K562 (cell line): Measurements from ENCODE around the gene CCNY. TPM values are rescaled to one million over a fixed set of nuclear protein-coding genes. Genes with fewer than 3 reads are reported as not detected.

Experiments used
- CXXC5 ChIP-seq: fragments of 250-450 bp; sonication (Bioruptor Pico); IDR thresholded peaks from 2 replicates; pipeline ENCODE4 v1.8.0; 2022; ENCODE audit warnings: inconsistent platforms, mild to moderate bottlenecking, moderate library complexity
- ELF2 ChIP-seq: fragments of 250-450 bp; sonication (Bioruptor Pico); IDR thresholded peaks from 2 replicates; pipeline ENCODE4 v1.5.0; 2021; ENCODE audit warnings: mild to moderate bottlenecking
- ELF4 ChIP-seq: fragments of 450-650 bp; formaldehyde crosslinking; IDR thresholded peaks from 2 replicates; pipeline ENCODE4 v1.4.0; 2022; ENCODE audit warnings: missing genetic modification characterization
- GATA2 ChIP-seq: sonication (generic); formaldehyde crosslinking; IDR thresholded peaks from 2 replicates; pipeline ENCODE4 v1.4.0; 2020; ENCODE audit warnings: mild to moderate bottlenecking, missing genetic modification reagents
- GTF2B ChIP-seq: IDR thresholded peaks from 2 replicates; pipeline ENCODE4 v1.6.1; 2011; ENCODE audit not compliant: insufficient read length; ENCODE audit errors: extremely low read depth
- HDAC2 ChIP-seq: fragments of 450-650 bp; IDR thresholded peaks from 2 replicates; pipeline ENCODE4 v1.6.1; 2016; ENCODE audit warnings: mild to moderate bottlenecking
- HDAC6 ChIP-seq: IDR thresholded peaks from 2 replicates; pipeline ENCODE4 v1.6.1; 2012; ENCODE audit warnings: low read depth, mild to moderate bottlenecking, control low read depth, inconsistent platforms, low read length, moderate library complexity
- HMG20B ChIP-seq: fragments of 250-450 bp; sonication (Bioruptor Pico); IDR thresholded peaks from 2 replicates; pipeline ENCODE4 v1.5.0; 2021; ENCODE audit warnings: mild to moderate bottlenecking
- MEF2D ChIP-seq: conservative IDR thresholded peaks from 2 replicates; pipeline ENCODE4 v1.6.1; 2016; ENCODE audit warnings: low read depth, missing genetic modification characterization, missing compliant biosample characterization
- MTA3 ChIP-seq: fragments of 450-650 bp; formaldehyde crosslinking; IDR thresholded peaks from 2 replicates; pipeline ENCODE4 v1.6.1; 2017; ENCODE audit warnings: mild to moderate bottlenecking, borderline replicate concordance
- PHF20 ChIP-seq: fragments of 450-650 bp; IDR thresholded peaks from 2 replicates; pipeline ENCODE4 v1.6.1; 2018; ENCODE audit not compliant: partially characterized antibody
- PML ChIP-seq: IDR thresholded peaks from 2 replicates; pipeline ENCODE4 v1.6.1; 2012; ENCODE audit warnings: low read length, inconsistent platforms
- PRDM10 ChIP-seq: fragments of 450-650 bp; IDR thresholded peaks from 2 replicates; pipeline ENCODE4 v1.6.1; 2018; ENCODE audit not compliant: partially characterized antibody
- SMAD1 ChIP-seq: fragments of 150-350 bp; IDR thresholded peaks from 2 replicates; pipeline ENCODE4 v1.6.1; 2014; ENCODE audit warnings: low read length, low read depth; ENCODE audit not compliant: partially characterized antibody
- TAL1 ChIP-seq: fragments of 450-650 bp; IDR thresholded peaks from 2 replicates; pipeline ENCODE4 v1.6.1; 2016; ENCODE audit warnings: mild to moderate bottlenecking
- U2AF2 ChIP-seq: fragments of 200-400 bp; formaldehyde crosslinking; optimal IDR thresholded peaks from 2 replicates; pipeline ENCODE3; 2017; ENCODE audit warnings: low read depth, mild to moderate bottlenecking, low read length
- WHSC1 ChIP-seq: IDR thresholded peaks from one replicate; pipeline ENCODE4 v1.6.1; 2012; ENCODE audit warnings: low read length, control low read depth, inconsistent platforms
- ZFP91 ChIP-seq: sonication (generic); formaldehyde crosslinking; IDR thresholded peaks from 2 replicates; pipeline ENCODE4 v1.8.0; 2022; ENCODE audit warnings: mild to moderate bottlenecking, missing genetic modification reagents
- ZKSCAN1 ChIP-seq: fragments of 150-350 bp; IDR thresholded peaks from 2 replicates; pipeline ENCODE4 v1.6.1; 2016; ENCODE audit warnings: low read depth, low read length
- ZNF274 ChIP-seq: IDR thresholded peaks from 2 replicates; pipeline ENCODE4 v1.6.1; 2011; ENCODE audit warnings: low read depth, mild to moderate bottlenecking, low read length, moderate library complexity, borderline replicate concordance
- ZNF695 ChIP-seq: fragments of 450-650 bp; formaldehyde crosslinking; IDR thresholded peaks from 2 replicates; pipeline ENCODE4 v1.4.0; 2020; ENCODE audit warnings: mild to moderate bottlenecking, moderate library complexity
- ZNF764 ChIP-seq: fragments of 250-450 bp; sonication (Bioruptor Pico); IDR thresholded peaks from 2 replicates; pipeline ENCODE4 v1.4.0; 2020; ENCODE audit warnings: low read depth, mild to moderate bottlenecking, moderate library complexity
- polyA plus RNA-seq, 8 experiments: library from polyadenylated mRNA; depleted of rRNA in 4 of 8; stranded (reverse) in 5 of 8; unstranded in 3 of 8; fragments of >200 nt; fragmentation: Nextera tagmentation in 2 of 8; fragmentation: Illumina TruSeq in 1 of 8; extraction: Ambion mirVana in 2 of 8; extraction: Trizol in 1 of 8; gene quantifications; 2 replicates each; pipeline versions ENCODE4 v1.2.1 to v1.2.3, GENCODE V29; 2011 to 2014; ENCODE audit warnings: inconsistent platforms in 1 of 8, missing spikeins in 1 of 8
- total RNA-seq, 7 experiments: library from RNA; depleted of rRNA in 6 of 7; stranded (reverse); fragments of >200 nt in 6 of 7; fragmentation: Illumina TruSeq in 2 of 7; extraction: Trizol in 2 of 7; gene quantifications; 2 replicates each; pipeline versions ENCODE4 v1.2.1 to v1.2.3, GENCODE V29; 2011 to 2021; ENCODE audit warnings: low replicate concordance in 1 of 7
- TF ChIP-seq, protein P1 (sequence below): fragments of 450-650 bp; IDR thresholded peaks from 2 replicates; pipeline ENCODE4 v1.6.1; 2016; ENCODE audit warnings: borderline replicate concordance

Gene CCNY
- total and polyA plus RNA-seq, 9 of the 15 experiments (the other 6 are each of a cell fraction or from before 2014, with no cell fraction given): 8.4 to 109 (median 38.6) TPM

DNA sequence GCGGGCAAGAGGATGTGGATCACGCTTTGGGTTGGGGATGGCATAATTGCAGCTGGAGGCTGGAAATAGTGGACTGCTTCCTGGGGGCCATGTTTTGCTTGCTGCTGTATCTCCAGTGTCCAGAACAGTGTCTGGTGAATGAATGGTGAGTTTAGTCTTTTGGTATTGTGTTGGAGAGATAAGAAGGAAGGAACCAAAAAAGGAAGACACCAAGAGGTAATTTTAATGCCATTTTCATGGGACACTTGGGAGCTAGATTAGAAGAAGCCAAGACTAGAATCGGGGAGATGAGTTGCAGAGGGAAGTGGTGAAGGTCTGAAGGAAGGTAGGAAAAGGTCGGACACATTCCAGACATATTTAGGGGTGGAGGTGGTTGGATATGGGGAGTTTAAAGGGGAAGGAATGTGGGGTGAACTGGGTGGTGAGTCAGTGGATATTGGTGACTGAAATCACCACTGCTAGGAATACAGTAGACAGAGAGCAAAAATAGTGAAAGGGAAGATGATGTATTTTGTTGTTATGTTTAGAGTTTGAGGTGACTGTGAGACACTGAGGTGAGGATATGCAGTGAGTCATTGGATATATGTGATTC lies 76.7 kb downstream of the CCNY start (continued):
- TF ChIP-seq PRDM10 (peak; percentile 95), TAL1 (peak; percentile 79), MTA3 (no peak), ELF4 (CRISPR knock-in tag) (no peak), HDAC2 (peak; percentile 51; the same call in 1 of the 2 replicates), MEF2D (tag) (0 out of 2 replicates have a peak, but pooled peaks have one; percentile 19), WHSC1 (no peak), ZNF695 (CRISPR knock-in tag) (no peak), HMG20B (no peak), ELF2 (CRISPR knock-in tag) (no peak), GATA2 (CRISPR knock-in tag) (peak; percentile 66), U2AF2 (no peak), ZNF274 (no peak), CXXC5 (peak; percentile 45; the same call in 1 of the 2 replicates), HDAC6 (no peak), PHF20 (no peak), ZKSCAN1 (peak; percentile 76; the same call in 1 of the 2 replicates), GTF2B (no peak), ZNF764 (CRISPR knock-in tag) (no peak), ZFP91 (CRISPR knock-in tag) (no peak), PML (peak; percentile 58; the same call in 1 of the 2 replicates), SMAD1 (no peak)
- TF ChIP-seq, protein P1, sequence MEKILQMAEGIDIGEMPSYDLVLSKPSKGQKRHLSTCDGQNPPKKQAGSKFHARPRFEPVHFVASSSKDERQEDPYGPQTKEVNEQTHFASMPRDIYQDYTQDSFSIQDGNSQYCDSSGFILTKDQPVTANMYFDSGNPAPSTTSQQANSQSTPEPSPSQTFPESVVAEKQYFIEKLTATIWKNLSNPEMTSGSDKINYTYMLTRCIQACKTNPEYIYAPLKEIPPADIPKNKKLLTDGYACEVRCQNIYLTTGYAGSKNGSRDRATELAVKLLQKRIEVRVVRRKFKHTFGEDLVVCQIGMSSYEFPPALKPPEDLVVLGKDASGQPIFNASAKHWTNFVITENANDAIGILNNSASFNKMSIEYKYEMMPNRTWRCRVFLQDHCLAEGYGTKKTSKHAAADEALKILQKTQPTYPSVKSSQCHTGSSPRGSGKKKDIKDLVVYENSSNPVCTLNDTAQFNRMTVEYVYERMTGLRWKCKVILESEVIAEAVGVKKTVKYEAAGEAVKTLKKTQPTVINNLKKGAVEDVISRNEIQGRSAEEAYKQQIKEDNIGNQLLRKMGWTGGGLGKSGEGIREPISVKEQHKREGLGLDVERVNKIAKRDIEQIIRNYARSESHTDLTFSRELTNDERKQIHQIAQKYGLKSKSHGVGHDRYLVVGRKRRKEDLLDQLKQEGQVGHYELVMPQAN: no peak
